ENCODE measurements around the gene MIOS.
"Not testable (repeated sequence)": the region's sequence is repeated elsewhere in the genome, so short reads cannot be mapped to it uniquely, and the experiment has no call there.

The MIOS gene

DNA sequence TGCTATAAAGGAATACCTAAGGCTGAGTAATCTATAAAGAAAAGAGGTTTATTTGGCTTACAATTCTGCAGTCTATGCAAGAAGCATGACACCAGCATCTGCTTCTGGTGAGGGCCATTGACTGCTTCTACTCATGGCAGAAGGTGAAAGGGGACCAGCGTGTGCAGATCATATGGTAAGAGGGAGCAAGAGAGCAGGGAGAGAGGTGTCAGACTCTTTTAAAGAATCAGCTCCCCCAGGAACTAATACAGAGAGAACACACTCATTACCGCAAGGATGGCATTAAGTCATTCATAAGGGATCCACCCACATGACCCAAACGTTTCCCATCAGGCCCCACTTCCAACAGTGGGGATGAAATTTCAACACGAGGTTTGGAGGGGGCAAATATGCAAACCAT, 27.5 kb upstream of the MIOS start:
- H3K4me1 ChIP-seq (ENCODE audit: insufficient read depth, low read length) = no peaks in the 10 kb centered on the region
- H3K9ac ChIP-seq (ENCODE audit: low read depth, low read length) = no peak overlapping the region
- no peaks in the 10 kb centered on the region for H3K36me3 ChIP-seq (ENCODE audit: insufficient read depth, low read length)
- H3K9me3 ChIP-seq (ENCODE audit: control insufficient read depth, insufficient read depth, low read length) = no peaks in the 10 kb centered on the region

GRCh38 chr7:7539711-7540110, 27.0 kb upstream of the MIOS start:
- Histone ChIP-seq H3K4me1 (ENCODE audit: insufficient read depth, low read length) (no peaks in the 10 kb centered on the region), H3K9ac (ENCODE audit: low read depth, low read length) (no peak overlapping the region), H3K36me3 (ENCODE audit: insufficient read depth, low read length) (no peaks in the 10 kb centered on the region), H3K9me3 (ENCODE audit: control insufficient read depth, insufficient read depth, low read length) (no peaks in the 10 kb centered on the region)

GRCh38 chr7:7542251-7542835, 24.3 kb upstream of the MIOS start:
- Histone ChIP-seq H3K9me3 (ENCODE audit: control insufficient read depth, insufficient read depth, low read length) (no peaks in the 10 kb centered on the region), H3K36me3 (ENCODE audit: insufficient read depth, low read length) (no peaks in the 10 kb centered on the region), H3K9ac (ENCODE audit: low read depth, low read length) (no peak overlapping the region), H3K4me1 (ENCODE audit: insufficient read depth, low read length) (no peaks in the 10 kb centered on the region)

DNA sequence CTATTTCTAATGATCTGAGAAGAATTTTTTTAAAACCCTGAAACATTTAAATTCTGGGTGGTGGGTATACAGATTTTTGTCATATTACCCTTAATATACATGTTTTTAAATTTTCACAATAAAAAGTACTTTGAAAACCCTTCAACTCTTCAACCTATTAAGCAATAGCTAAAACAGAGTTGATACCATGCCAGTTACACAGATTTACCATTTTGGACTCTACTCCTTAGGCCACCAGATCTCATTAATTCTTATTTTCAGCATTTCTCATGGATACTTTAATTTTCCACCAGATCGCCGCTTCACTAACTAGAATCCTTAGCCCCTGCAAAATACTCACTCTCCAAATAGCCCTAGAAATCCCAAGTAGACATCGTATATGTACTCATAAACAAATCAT, 18.3 kb upstream of the MIOS start:
- H3K4me1 ChIP-seq (ENCODE audit: insufficient read depth, low read length) = no peaks in the 10 kb centered on the region
- no peaks in the 10 kb centered on the region for H3K36me3 ChIP-seq (ENCODE audit: insufficient read depth, low read length)
- no peak overlapping the region for H3K9ac ChIP-seq (ENCODE audit: low read depth, low read length)
- H3K9me3 ChIP-seq (ENCODE audit: control insufficient read depth, insufficient read depth, low read length) = no peaks in the 10 kb centered on the region

DNA sequence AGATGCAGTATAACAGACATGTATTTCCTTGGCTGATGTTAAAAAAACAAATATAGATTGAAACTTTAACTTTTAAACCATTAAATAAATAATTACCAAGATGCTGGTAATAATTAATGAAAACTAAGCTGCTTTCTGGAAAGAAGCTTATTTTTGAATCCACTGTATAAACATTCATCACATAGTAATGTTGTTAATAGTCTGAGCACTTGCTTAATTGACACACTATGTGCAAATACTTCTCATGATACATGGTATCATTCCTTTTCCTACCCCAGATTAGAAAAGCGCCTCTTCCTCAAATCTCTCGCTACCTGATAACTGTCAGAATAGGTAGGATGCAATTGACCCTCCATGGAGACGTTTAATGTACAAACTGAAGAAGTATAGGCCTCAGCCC, 16.0 kb upstream of the MIOS start:
- no peaks in the 10 kb centered on the region for H3K36me3 ChIP-seq (ENCODE audit: insufficient read depth, low read length)
- no peak overlapping the region for H3K9ac ChIP-seq (ENCODE audit: low read depth, low read length)
- no peaks in the 10 kb centered on the region for H3K4me1 ChIP-seq (ENCODE audit: insufficient read depth, low read length)

DNA sequence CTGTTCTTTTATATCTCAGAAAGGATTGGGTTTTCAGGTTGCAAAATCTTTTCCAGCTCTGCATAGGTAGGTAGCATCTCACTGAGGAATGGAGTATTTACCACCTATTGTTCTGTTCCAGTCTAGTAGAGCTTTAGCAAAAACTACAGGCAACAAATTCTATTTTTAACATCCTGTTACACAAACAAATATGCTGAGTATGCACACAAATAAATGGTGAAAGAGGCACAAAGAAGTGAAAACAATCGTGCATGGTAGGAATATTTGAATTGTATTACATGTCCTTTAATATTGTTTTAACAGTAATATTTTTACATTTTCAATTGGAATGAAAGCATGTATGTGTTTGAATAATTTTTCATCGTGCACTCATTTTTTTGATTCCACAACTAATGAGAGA, 14.5 kb upstream of the MIOS start:
- no peak overlapping the region for H3K9ac ChIP-seq (ENCODE audit: low read depth, low read length)
- H3K9me3 ChIP-seq (ENCODE audit: control insufficient read depth, insufficient read depth, low read length) = no peaks in the 10 kb centered on the region
- H3K36me3 ChIP-seq (ENCODE audit: insufficient read depth, low read length) = no peaks in the 10 kb centered on the region
- no peaks in the 10 kb centered on the region for H3K4me1 ChIP-seq (ENCODE audit: insufficient read depth, low read length)

More for the DNA sequence above, 16.0 kb upstream of the MIOS start:
- H3K9me3 ChIP-seq (ENCODE audit: control insufficient read depth, insufficient read depth, low read length) = no peaks in the 10 kb centered on the region

GRCh38 chr7:7553386-7553785, 13.3 kb upstream of the MIOS start:
- H3K9ac ChIP-seq (ENCODE audit: low read depth, low read length) = no peak overlapping the region
- H3K36me3 ChIP-seq (ENCODE audit: insufficient read depth, low read length) = no peaks in the 10 kb centered on the region
- no peaks in the 10 kb centered on the region for H3K4me1 ChIP-seq (ENCODE audit: insufficient read depth, low read length)
- no peaks in the 10 kb centered on the region for H3K9me3 ChIP-seq (ENCODE audit: control insufficient read depth, insufficient read depth, low read length)

DNA sequence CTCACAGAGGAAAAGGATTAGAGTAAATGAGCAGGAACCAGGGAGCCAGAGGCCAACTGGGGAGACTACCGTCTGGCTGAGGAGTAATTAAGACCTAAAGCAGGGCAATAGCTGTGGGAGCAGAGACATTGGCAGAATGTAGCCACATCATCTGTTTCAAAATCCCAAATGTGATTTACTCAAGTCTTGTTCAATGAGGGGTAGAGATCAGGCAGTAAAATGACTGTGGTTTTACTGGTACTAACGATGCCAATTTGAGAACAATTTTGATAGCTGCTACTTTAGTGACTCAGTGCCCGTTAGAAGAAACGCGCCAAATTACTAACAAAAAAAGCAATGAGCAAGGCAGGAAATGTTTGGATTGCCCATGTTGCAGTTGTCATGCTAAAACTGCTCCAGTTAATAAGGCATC, 12.7 kb upstream of the MIOS start:
- Histone ChIP-seq H3K9me3 (ENCODE audit: control insufficient read depth, insufficient read depth, low read length) (no peaks in the 10 kb centered on the region), H3K9ac (ENCODE audit: low read depth, low read length) (no peak overlapping the region)

GRCh38 chr7:7554649-7555575, 11.8 kb upstream of the MIOS start:
- H3K4me1 ChIP-seq (ENCODE audit: insufficient read depth, low read length) = no peaks in the 10 kb centered on the region
- H3K9ac ChIP-seq (ENCODE audit: low read depth, low read length) = no peak overlapping the region
- 0 out of 2 replicates have a peak, but pooled peaks cover 3% of the 10 kb centered on the region for H3K9me3 ChIP-seq (ENCODE audit: control insufficient read depth, insufficient read depth, low read length)
- no peaks in the 10 kb centered on the region for H3K36me3 ChIP-seq (ENCODE audit: insufficient read depth, low read length)

More for the DNA sequence above, 12.7 kb upstream of the MIOS start:
- Histone ChIP-seq H3K4me1 (ENCODE audit: insufficient read depth, low read length) (no peaks in the 10 kb centered on the region), H3K36me3 (ENCODE audit: insufficient read depth, low read length) (no peaks in the 10 kb centered on the region)

DNA sequence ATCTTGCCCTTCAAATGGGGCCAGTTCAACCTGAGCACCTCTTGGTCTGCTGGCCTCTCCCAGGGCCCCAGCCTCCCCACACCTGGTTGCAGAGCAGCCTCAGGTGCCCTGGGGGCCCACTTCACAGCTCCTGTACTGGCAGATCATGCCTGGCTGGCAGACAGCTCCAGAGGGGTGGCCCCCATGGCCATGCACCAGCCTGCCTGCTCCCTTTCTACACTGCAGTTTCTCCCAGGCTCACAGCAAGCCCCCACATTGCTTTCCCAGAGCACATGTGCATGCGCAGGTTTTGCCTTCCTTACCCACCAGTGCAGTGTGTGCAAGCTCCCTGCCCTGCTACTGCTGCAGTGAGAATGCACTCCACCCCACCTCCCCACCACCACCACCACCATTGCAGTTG, 9.8 kb upstream of the MIOS start:
- no peaks in the 10 kb centered on the region for H3K4me1 ChIP-seq (ENCODE audit: insufficient read depth, low read length)
- 0 out of 2 replicates have a peak, but pooled peaks cover 3% of the 10 kb centered on the region for H3K9me3 ChIP-seq (ENCODE audit: control insufficient read depth, insufficient read depth, low read length)
- no peaks in the 10 kb centered on the region for H3K36me3 ChIP-seq (ENCODE audit: insufficient read depth, low read length)
- no peak overlapping the region for H3K9ac ChIP-seq (ENCODE audit: low read depth, low read length)

- Histone ChIP-seq H3K9ac (ENCODE audit: low read depth, low read length) (no peak overlapping the region), H3K4me1 (ENCODE audit: insufficient read depth, low read length) (no peaks in the 10 kb centered on the region), H3K9me3 (ENCODE audit: control insufficient read depth, insufficient read depth, low read length) (0 out of 2 replicates have a peak, but pooled peaks cover 3% of the 10 kb centered on the region), H3K36me3 (ENCODE audit: insufficient read depth, low read length) (no peaks in the 10 kb centered on the region)
Measured at GRCh38 chr7:7557252-7557651, 9.4 kb upstream of the MIOS start.

GRCh38 chr7:7561591-7561990, 5.1 kb upstream of the MIOS start:
- H3K9me3 ChIP-seq (ENCODE audit: control insufficient read depth, insufficient read depth, low read length); H3K36me3 ChIP-seq (ENCODE audit: insufficient read depth, low read length); H3K9ac ChIP-seq (ENCODE audit: low read depth, low read length); H3K4me1 ChIP-seq (ENCODE audit: insufficient read depth, low read length): not testable (repeated sequence)

- H3K9ac ChIP-seq (ENCODE audit: low read depth, low read length) = no peak overlapping the region
- H3K36me3 ChIP-seq (ENCODE audit: insufficient read depth, low read length) = no peaks in the 10 kb centered on the region
- 0 out of 2 replicates have a peak, but pooled peaks cover 9% of the 10 kb centered on the region for H3K4me1 ChIP-seq (ENCODE audit: insufficient read depth, low read length)
- H3K9me3 ChIP-seq (ENCODE audit: control insufficient read depth, insufficient read depth, low read length) = 0 out of 2 replicates have a peak, but pooled peaks cover 3% of the 10 kb centered on the region
Measured at GRCh38 chr7:7562736-7563135, 3.9 kb upstream of the MIOS start.

- Histone ChIP-seq H3K9me3 (ENCODE audit: control insufficient read depth, insufficient read depth, low read length) (0 out of 2 replicates have a peak, but pooled peaks cover 3% of the 10 kb centered on the region), H3K9ac (ENCODE audit: low read depth, low read length) (no peak overlapping the region), H3K4me1 (ENCODE audit: insufficient read depth, low read length) (peaks cover 13% of the 10 kb centered on the region; the same call in 1 of the 2 replicates), H3K36me3 (ENCODE audit: insufficient read depth, low read length) (no peaks in the 10 kb centered on the region)
Measured at GRCh38 chr7:7563269-7563668, 3.4 kb upstream of the MIOS start.

- peaks cover 17% of the 10 kb centered on the region; the same call in 1 of the 2 replicates for H3K4me1 ChIP-seq (ENCODE audit: insufficient read depth, low read length)
- H3K9ac ChIP-seq (ENCODE audit: low read depth, low read length) = no peak overlapping the region
- 0 out of 2 replicates have a peak, but pooled peaks cover 3% of the 10 kb centered on the region for H3K9me3 ChIP-seq (ENCODE audit: control insufficient read depth, insufficient read depth, low read length)
- H3K36me3 ChIP-seq (ENCODE audit: insufficient read depth, low read length) = no peaks in the 10 kb centered on the region
Measured at GRCh38 chr7:7563813-7564212, 2.9 kb upstream of the MIOS start.
